ENCODE data around the gene CENPP. TPM values are rescaled to one million over a fixed set of nuclear protein-coding genes. Genes with fewer than 3 reads are reported as not detected.
A peak's percentile ranks its signal among the peaks of the same experiment; 100 is the strongest.

Gene CENPP
- total RNA-seq, 4 donors from 2014 or later: 2.8 to 51.2 (median 4.9) TPM

- Histone ChIP-seq H3K4me3 (no peak overlapping the region), H3K27me3 (no peaks in the 10 kb centered on the region), H3K36me3 (peaks cover 0 to 52% (median 0%) of the 10 kb centered on the region in 3 donors), H3K27ac (no peak overlapping the region), H3K9me3 (no peaks in the 10 kb centered on the region), H3K4me1 (no peaks in the 10 kb centered on the region)
- peak in 1 of 3 donors; percentile 4 for DNase-seq
- TF ChIP-seq POLR2A (IDR thresholded peaks at IDR 0.05): no peak
- TF ChIP-seq CTCF (IDR thresholded peaks at IDR 0.05): no peak
Measured at GRCh38 chr9:92650296-92650695, 324.5 kb downstream of the CENPP start.

- no peak for TF ChIP-seq POLR2A (IDR thresholded peaks at IDR 0.05)
- no peak for TF ChIP-seq CTCF (IDR thresholded peaks at IDR 0.05)
- Histone ChIP-seq H3K4me3 (no peak overlapping the region), H3K36me3 (peaks cover 0 to 50% (median 0%) of the 10 kb centered on the region in 3 donors), H3K27ac (no peak overlapping the region), H3K27me3 (no peaks in the 10 kb centered on the region), H3K4me1 (no peaks in the 10 kb centered on the region), H3K9me3 (no peaks in the 10 kb centered on the region)
- DNase-seq: peak in 1 of 3 donors; percentile 40
Measured at GRCh38 chr9:92650839-92651621, 325.3 kb downstream of the CENPP start.

- no peaks in the 10 kb centered on the region for H3K27me3 ChIP-seq
- H3K9me3 ChIP-seq: no peaks in the 10 kb centered on the region
- H3K4me3 ChIP-seq: no peak overlapping the region
- no peaks in the 10 kb centered on the region for H3K4me1 ChIP-seq
- no peak overlapping the region for H3K27ac ChIP-seq
- TF ChIP-seq POLR2A (IDR thresholded peaks at IDR 0.05) (no peak), CTCF (IDR thresholded peaks at IDR 0.05) (no peak)
- no peak for DNase-seq
- H3K36me3 ChIP-seq: peaks cover 0 to 47% (median 0%) of the 10 kb centered on the region in 3 donors
Measured at GRCh38 chr9:92652461-92652860, 326.7 kb downstream of the CENPP start.

GRCh38 chr9:92654481-92655301 lies 328.9 kb downstream of the CENPP start:
- Histone ChIP-seq H3K4me3 (no peak overlapping the region), H3K27ac (no peak overlapping the region), H3K27me3 (no peaks in the 10 kb centered on the region), H3K4me1 (no peaks in the 10 kb centered on the region), H3K36me3 (peaks cover 0 to 35% (median 0%) of the 10 kb centered on the region in 3 donors), H3K9me3 (no peaks in the 10 kb centered on the region)
- no peak for DNase-seq
- TF ChIP-seq CTCF (IDR thresholded peaks at IDR 0.05): no peak
- no peak for TF ChIP-seq POLR2A (IDR thresholded peaks at IDR 0.05)

- Histone ChIP-seq H3K4me3 (no peak overlapping the region), H3K36me3 (peaks cover 0 to 35% (median 0%) of the 10 kb centered on the region in 3 donors), H3K4me1 (no peaks in the 10 kb centered on the region), H3K27me3 (no peaks in the 10 kb centered on the region), H3K27ac (no peak overlapping the region), H3K9me3 (no peaks in the 10 kb centered on the region)
- TF ChIP-seq CTCF (IDR thresholded peaks at IDR 0.05) (no peak), POLR2A (IDR thresholded peaks at IDR 0.05) (no peak)
- no peak for DNase-seq
Measured at GRCh38 chr9:92655366-92655765, 329.6 kb downstream of the CENPP start.
